Kidney epithelial cell (primary cell): ENCODE results near the gene CDH13. TPM values are rescaled to one million over a fixed set of nuclear protein-coding genes. Genes with fewer than 3 reads are reported as not detected.

ENCODE experiments used
- DNase-seq: peaks from one replicate; pipeline ENCODE4 v3.0.0-alpha.2; 2010; ENCODE audit warnings: low read depth
- H3K27me3 ChIP-seq: 2 replicates; pipeline ENCODE4 v1.6.0; 2011; ENCODE audit warnings: low read length; ENCODE audit not compliant: control insufficient read depth, insufficient read depth
- H3K36me3 ChIP-seq: 2 replicates; pipeline ENCODE4 v1.5.1; 2011; ENCODE audit warnings: low read length; ENCODE audit not compliant: control insufficient read depth, insufficient read depth
- H3K4me3 ChIP-seq: 2 replicates; pipeline ENCODE4 v1.5.1; 2011; ENCODE audit warnings: low read depth, mild to moderate bottlenecking, control low read depth, low read length
- CTCF ChIP-seq: IDR thresholded peaks from 2 replicates; pipeline ENCODE4 v1.5.1; 2011; ENCODE audit warnings: mild to moderate bottlenecking, moderate library complexity, low read length, control low read depth, inconsistent platforms; ENCODE audit not compliant: insufficient read depth, poor library complexity, severe bottlenecking
- total RNA-seq: library from RNA; depleted of rRNA; stranded (reverse); fragments of >200 nt; gene quantifications from 2 replicates; pipeline ENCODE4 v1.2.3, GENCODE V29; 2015

CDH13 gene
- total RNA-seq, 1 donor from 2014 or later: 32.8 TPM

- TF ChIP-seq CTCF: no peak
- no peak overlapping the region for H3K4me3 ChIP-seq
- DNase-seq: no peak
- no peaks in the 10 kb centered on the region for H3K36me3 ChIP-seq
- H3K27me3 ChIP-seq: no peaks in the 10 kb centered on the region
Measured at GRCh38 chr16:82650804-82651203, 24.0 kb downstream of the CDH13 start.

GRCh38 chr16:82651921-82652601 is 25.3 kb downstream of the CDH13 start:
- no peak for TF ChIP-seq CTCF
- no peak for DNase-seq
- H3K36me3 ChIP-seq: no peaks in the 10 kb centered on the region
- no peaks in the 10 kb centered on the region for H3K27me3 ChIP-seq
- H3K4me3 ChIP-seq: no peak overlapping the region

- no peaks in the 10 kb centered on the region for H3K27me3 ChIP-seq
- TF ChIP-seq CTCF: no peak
- H3K4me3 ChIP-seq: no peak overlapping the region
- DNase-seq: no peak
- no peaks in the 10 kb centered on the region for H3K36me3 ChIP-seq
Measured at GRCh38 chr16:82652826-82653225, 26.1 kb downstream of the CDH13 start.

- TF ChIP-seq CTCF: no peak
- peak; percentile 86 for DNase-seq
- H3K4me3 ChIP-seq: no peak overlapping the region
Measured at GRCh38 chr16:82653550-82654511, 27.1 kb downstream of the CDH13 start.

GRCh38 chr16:82655072-82655714 is 28.4 kb downstream of the CDH13 start:
- no peak for TF ChIP-seq CTCF
- no peak overlapping the region for H3K4me3 ChIP-seq
- no peaks in the 10 kb centered on the region for H3K27me3 ChIP-seq
- DNase-seq: peak; percentile 82
- no peaks in the 10 kb centered on the region for H3K36me3 ChIP-seq

More at GRCh38 chr16:82653550-82654511, 27.1 kb downstream of the CDH13 start:
- Histone ChIP-seq H3K36me3 (no peaks in the 10 kb centered on the region), H3K27me3 (no peaks in the 10 kb centered on the region)
